Measurements from ENCODE around the gene PLA2G10. TPM values are rescaled to one million over a fixed set of nuclear protein-coding genes. Genes with fewer than 3 reads are reported as not detected.

PLA2G10 gene, protein sequence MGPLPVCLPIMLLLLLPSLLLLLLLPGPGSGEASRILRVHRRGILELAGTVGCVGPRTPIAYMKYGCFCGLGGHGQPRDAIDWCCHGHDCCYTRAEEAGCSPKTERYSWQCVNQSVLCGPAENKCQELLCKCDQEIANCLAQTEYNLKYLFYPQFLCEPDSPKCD
- not detected in 2 replicates for total RNA-seq

GRCh38 chr16:14694129-14694528 lies at the start of gene PLA2G10:
Gene PLA2G10 (minus strand): TSS chr16:14694308. CDS start chr16:14694229, 79 bp downstream.

GRCh38 chr16:14742273-14743128 lies 48.4 kb upstream of the PLA2G10 start, which contains the start of gene NPIPA2:
Gene NPIPA2 (plus strand): TSS chr16:14742533. CDS start chr16:14748066, 5,533 bp downstream.

GRCh38 chr16:14703156-14704011 lies 9.3 kb upstream of the PLA2G10 start, which contains the start of gene NPIPA3:
Gene NPIPA3 (plus strand): TSS chr16:14703411. CDS start chr16:14708944, 5,533 bp downstream.

DNA sequence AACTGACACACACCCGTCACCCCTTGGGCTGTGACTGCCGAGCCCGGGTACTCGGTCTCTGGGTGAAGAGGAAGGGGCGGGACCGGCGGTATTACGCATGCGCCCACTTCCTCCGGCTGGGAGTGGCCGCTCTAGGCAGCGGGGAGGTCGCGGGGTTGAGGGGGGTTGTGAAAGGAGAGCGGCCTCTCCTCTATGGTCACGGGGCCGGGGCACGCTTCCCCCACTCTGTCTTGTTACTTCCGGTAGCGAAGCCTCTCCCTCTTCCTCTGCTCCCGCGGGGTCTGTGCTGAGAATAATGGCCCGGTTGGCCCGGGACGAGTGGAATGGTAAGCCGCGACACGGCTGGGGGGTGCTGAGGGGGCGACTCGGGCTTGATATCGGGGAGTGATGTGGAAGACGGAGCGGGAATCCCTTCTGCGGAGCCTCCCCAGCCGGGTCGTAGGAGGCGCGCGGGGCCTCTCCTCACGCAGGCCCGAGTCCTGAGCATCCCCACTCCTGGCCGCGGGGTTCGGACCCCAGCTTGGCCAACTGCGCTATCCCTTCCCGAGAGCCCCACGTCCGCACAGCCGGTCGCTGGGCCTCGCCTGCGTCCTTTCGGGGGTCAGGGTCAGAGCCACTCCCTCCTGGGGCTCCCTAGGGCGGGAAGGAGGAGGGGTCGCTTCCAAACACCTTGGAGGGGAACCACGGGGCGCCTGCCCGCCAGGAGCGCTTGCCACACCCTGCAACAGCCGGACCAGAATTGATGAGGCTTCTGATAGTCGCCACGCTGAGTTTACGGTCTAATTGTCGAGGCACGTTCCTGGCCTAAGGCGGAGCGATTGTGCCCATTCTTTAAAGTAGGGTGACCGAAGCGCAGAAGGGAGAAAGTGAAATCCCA lies 61.2 kb downstream of the PLA2G10 start, which contains the start of gene BFAR:
TSS of gene BFAR (plus strand) at position 259 of the 877 bp plus-strand sequence. CDS start 11,396 bp downstream, outside the sequence.

DNA sequence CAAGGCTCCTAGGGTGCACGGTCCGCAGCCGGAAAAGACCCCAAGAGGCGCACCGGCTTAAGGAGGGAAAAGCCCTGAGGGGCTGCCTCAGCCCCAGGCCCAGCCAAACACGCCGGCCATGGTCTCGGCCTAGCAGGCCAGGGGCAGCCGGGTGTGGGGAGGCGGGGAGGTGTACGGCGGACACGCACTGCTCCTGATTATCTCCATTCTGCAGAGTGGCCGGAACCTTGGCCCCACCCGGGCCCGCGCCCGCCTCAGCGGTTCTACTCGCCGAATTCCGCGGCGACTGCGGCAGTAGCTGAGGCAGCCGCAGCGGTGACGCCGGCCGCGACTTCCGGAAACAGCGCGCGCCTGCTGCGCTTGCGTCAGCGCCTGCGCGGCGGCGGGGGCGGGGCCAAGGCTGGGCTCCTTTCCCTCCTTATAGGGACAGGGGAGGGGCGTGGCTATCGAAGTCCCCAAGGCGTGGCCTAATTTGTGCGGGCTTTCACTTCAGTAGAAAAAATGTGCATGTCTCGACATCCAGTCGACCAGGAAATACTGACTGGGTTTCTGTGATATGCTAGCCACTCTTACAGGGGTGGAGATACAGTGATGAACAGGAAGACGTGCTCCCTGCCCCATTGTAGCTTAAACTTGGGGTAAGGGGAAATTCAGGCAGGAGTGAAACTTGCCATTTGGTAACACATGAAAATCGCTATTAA lies 64.0 kb downstream of the PLA2G10 start, which contains the start of gene PARN:
TSS of gene PARN (minus strand) at position 342 of the 701 bp plus-strand sequence. CDS start at position 207, 135 bp downstream.

Small RNA genes lying within 50 kb of the gene (small RNA-seq; reads per million reads assigned to genes)
- not detected for gene RNU7-125P

Other genes starting within 250 kb of the PLA2G10 start
- gene PARN, start 64.0 kb downstream of the PLA2G10 start, total RNA-seq, result 34.4 and 45.2 TPM in 2 replicates
- 153 and 191 TPM in 2 replicates for gene BFAR, start 61.4 kb downstream of the PLA2G10 start, total RNA-seq
- 0.36 and 0.40 TPM in 2 replicates for gene NPIPA3, start 9.1 kb upstream of the PLA2G10 start, total RNA-seq
- 0.36 and 0.40 TPM in 2 replicates for gene NPIPA2, start 48.2 kb upstream of the PLA2G10 start, total RNA-seq
- gene NOMO1, start 139.4 kb upstream of the PLA2G10 start, total RNA-seq, result 156 and 166 TPM in 2 replicates
- gene NPIPA1, start 243.1 kb upstream of the PLA2G10 start, total RNA-seq, result 32.0 and 33.7 TPM in 2 replicates

Data from thoracic aorta endothelial cell (primary cell).